Measurements from ENCODE around the gene KAT14. TPM values are rescaled to one million over a fixed set of nuclear protein-coding genes. Genes with fewer than 3 reads are reported as not detected.
"Not testable (repeated sequence)": the region's sequence is repeated elsewhere in the genome, so short reads cannot be mapped to it uniquely, and the experiment has no call there.

The KAT14 gene
- total RNA-seq, 2 donors from 2014 or later: 12.4 to 16.2 TPM

- Mint-ChIP-seq H3K27me3 (ENCODE audit: low read depth) (no peaks in the 10 kb centered on the region), H3K9me3 (no peaks in the 10 kb centered on the region), H3K4me1 (ENCODE audit: low read depth) (peaks cover 6% of the 10 kb centered on the region), H3K27ac (peak overlapping the region; percentile 77), H3K36me3 (ENCODE audit: insufficient read depth in 2 of 2) (peaks cover 8 to 25% of the 10 kb centered on the region in 2 donors), H3K4me3 (no peak overlapping the region)
- DNase-seq (no peak), ATAC-seq (replicated peaks in 1 of 2) (no peak)
Measured at GRCh38 chr20:18172379-18172778, 34.7 kb downstream of the KAT14 start.

- no peak for DNase-seq
- peaks cover 12 to 24% of the 10 kb centered on the region in 2 donors for H3K36me3 Mint-ChIP-seq (ENCODE audit: insufficient read depth in 2 of 2)
- no peaks in the 10 kb centered on the region for H3K4me1 Mint-ChIP-seq (ENCODE audit: low read depth)
- peak overlapping the region; percentile 5 for H3K27ac Mint-ChIP-seq
- H3K9me3 Mint-ChIP-seq: peaks cover under 1% of the 10 kb centered on the region in 2 donors
- no peak overlapping the region for H3K4me3 Mint-ChIP-seq
- no peaks in the 10 kb centered on the region for H3K27me3 Mint-ChIP-seq (ENCODE audit: low read depth)
- ATAC-seq (replicated peaks in 1 of 2): no peak
Measured at GRCh38 chr20:18174906-18175683, 37.4 kb downstream of the KAT14 start.

GRCh38 chr20:18176318-18176785 lies 38.7 kb downstream of the KAT14 start:
- Mint-ChIP-seq H3K27me3 (ENCODE audit: low read depth) (no peaks in the 10 kb centered on the region), H3K9me3 (peaks cover 4% of the 10 kb centered on the region in 2 donors), H3K27ac (peak overlapping the region; percentile 9), H3K4me3 (no peak overlapping the region), H3K36me3 (ENCODE audit: insufficient read depth in 2 of 2) (peaks cover 12 to 23% of the 10 kb centered on the region in 2 donors), H3K4me1 (ENCODE audit: low read depth) (no peaks in the 10 kb centered on the region)
- DNase-seq (no peak), ATAC-seq (replicated peaks in 1 of 2) (no peak)

GRCh38 chr20:18180366-18180765 lies 42.7 kb downstream of the KAT14 start:
- H3K27me3 Mint-ChIP-seq (ENCODE audit: low read depth); H3K4me3 Mint-ChIP-seq; H3K4me1 Mint-ChIP-seq (ENCODE audit: low read depth); ATAC-seq (replicated peaks in 1 of 2); DNase-seq; H3K27ac Mint-ChIP-seq; H3K9me3 Mint-ChIP-seq: not testable (repeated sequence)
- H3K36me3 Mint-ChIP-seq (ENCODE audit: insufficient read depth in 2 of 2): peaks cover 12 to 26% of the 10 kb centered on the region in 2 donors

- Mint-ChIP-seq H3K27ac (no peak overlapping the region), H3K36me3 (ENCODE audit: insufficient read depth in 2 of 2) (peaks cover 12 to 22% of the 10 kb centered on the region in 2 donors), H3K4me3 (no peak overlapping the region), H3K27me3 (ENCODE audit: low read depth) (no peaks in the 10 kb centered on the region), H3K4me1 (ENCODE audit: low read depth) (no peaks in the 10 kb centered on the region), H3K9me3 (peaks cover 4% of the 10 kb centered on the region in 2 donors)
- ATAC-seq (replicated peaks in 1 of 2) (no peak), DNase-seq (no peak)
Measured at GRCh38 chr20:18180815-18181214, 43.2 kb downstream of the KAT14 start.

GRCh38 chr20:18187020-18187419 lies 49.4 kb downstream of the KAT14 start:
- no peak overlapping the region for H3K4me3 Mint-ChIP-seq
- no peaks in the 10 kb centered on the region for H3K27me3 Mint-ChIP-seq (ENCODE audit: low read depth)
- no peak for ATAC-seq (replicated peaks in 1 of 2)
- H3K36me3 Mint-ChIP-seq (ENCODE audit: insufficient read depth in 2 of 2): peaks cover 0 to 6% of the 10 kb centered on the region in 2 donors
- no peaks in the 10 kb centered on the region for H3K9me3 Mint-ChIP-seq
- no peaks in the 10 kb centered on the region for H3K4me1 Mint-ChIP-seq (ENCODE audit: low read depth)
- H3K27ac Mint-ChIP-seq: peak overlapping the region; percentile 34
- no peak for DNase-seq

GRCh38 chr20:18188434-18188833 lies 50.8 kb downstream of the KAT14 start:
- ATAC-seq (replicated peaks in 1 of 2): no peak
- H3K27me3 Mint-ChIP-seq (ENCODE audit: low read depth): no peaks in the 10 kb centered on the region
- no peaks in the 10 kb centered on the region for H3K9me3 Mint-ChIP-seq
- no peaks in the 10 kb centered on the region for H3K4me1 Mint-ChIP-seq (ENCODE audit: low read depth)
- peaks cover 0 to 6% of the 10 kb centered on the region in 2 donors for H3K36me3 Mint-ChIP-seq (ENCODE audit: insufficient read depth in 2 of 2)
- no peak for DNase-seq
- no peak overlapping the region for H3K4me3 Mint-ChIP-seq
- H3K27ac Mint-ChIP-seq: no peak overlapping the region

- H3K27ac Mint-ChIP-seq: peak overlapping the region; percentile 59
- no peaks in the 10 kb centered on the region for H3K36me3 Mint-ChIP-seq (ENCODE audit: insufficient read depth in 2 of 2)
- H3K4me1 Mint-ChIP-seq (ENCODE audit: low read depth): no peaks in the 10 kb centered on the region
- H3K9me3 Mint-ChIP-seq: no peaks in the 10 kb centered on the region
- no peak for ATAC-seq (replicated peaks in 1 of 2)
- H3K4me3 Mint-ChIP-seq: no peak overlapping the region
- H3K27me3 Mint-ChIP-seq (ENCODE audit: low read depth): no peaks in the 10 kb centered on the region
- DNase-seq: no peak
Measured at GRCh38 chr20:18190338-18191233, 52.9 kb downstream of the KAT14 start.

- H3K4me3 Mint-ChIP-seq: no peak overlapping the region
- H3K27me3 Mint-ChIP-seq (ENCODE audit: low read depth): no peaks in the 10 kb centered on the region
- no peaks in the 10 kb centered on the region for H3K4me1 Mint-ChIP-seq (ENCODE audit: low read depth)
- ATAC-seq (replicated peaks in 1 of 2): no peak
- no peaks in the 10 kb centered on the region for H3K36me3 Mint-ChIP-seq (ENCODE audit: insufficient read depth in 2 of 2)
- no peak for DNase-seq
- no peaks in the 10 kb centered on the region for H3K9me3 Mint-ChIP-seq
- no peak overlapping the region for H3K27ac Mint-ChIP-seq
Measured at GRCh38 chr20:18191306-18191705, 53.6 kb downstream of the KAT14 start.

GRCh38 chr20:18194461-18194860 lies 56.8 kb downstream of the KAT14 start:
- H3K36me3 Mint-ChIP-seq (ENCODE audit: insufficient read depth in 2 of 2); ATAC-seq (replicated peaks in 1 of 2); H3K9me3 Mint-ChIP-seq; H3K4me1 Mint-ChIP-seq (ENCODE audit: low read depth); DNase-seq; H3K27me3 Mint-ChIP-seq (ENCODE audit: low read depth); H3K27ac Mint-ChIP-seq; H3K4me3 Mint-ChIP-seq: not testable (repeated sequence)

- no peak overlapping the region for H3K4me3 Mint-ChIP-seq
- no peaks in the 10 kb centered on the region for H3K36me3 Mint-ChIP-seq (ENCODE audit: insufficient read depth in 2 of 2)
- ATAC-seq (replicated peaks in 1 of 2): no peak
- no peaks in the 10 kb centered on the region for H3K4me1 Mint-ChIP-seq (ENCODE audit: low read depth)
- no peaks in the 10 kb centered on the region for H3K27me3 Mint-ChIP-seq (ENCODE audit: low read depth)
- DNase-seq: no peak
- peaks cover 0 to 2% of the 10 kb centered on the region in 2 donors for H3K9me3 Mint-ChIP-seq
- H3K27ac Mint-ChIP-seq: no peak overlapping the region
Measured at GRCh38 chr20:18195931-18196330, 58.3 kb downstream of the KAT14 start.

- Mint-ChIP-seq H3K4me1 (ENCODE audit: low read depth) (no peaks in the 10 kb centered on the region), H3K36me3 (ENCODE audit: insufficient read depth in 2 of 2) (peaks cover 3% of the 10 kb centered on the region in 2 donors), H3K27ac (no peak overlapping the region), H3K27me3 (ENCODE audit: low read depth) (no peaks in the 10 kb centered on the region), H3K9me3 (peaks cover 6 to 7% of the 10 kb centered on the region in 2 donors), H3K4me3 (no peak overlapping the region)
- DNase-seq (no peak), ATAC-seq (replicated peaks in 1 of 2) (no peak)
Measured at GRCh38 chr20:18197382-18198070, 59.9 kb downstream of the KAT14 start.

- Mint-ChIP-seq H3K4me3 (no peak overlapping the region), H3K27ac (no peak overlapping the region), H3K4me1 (ENCODE audit: low read depth) (no peaks in the 10 kb centered on the region), H3K27me3 (ENCODE audit: low read depth) (no peaks in the 10 kb centered on the region), H3K36me3 (ENCODE audit: insufficient read depth in 2 of 2) (peaks cover 3% of the 10 kb centered on the region in 2 donors), H3K9me3 (peaks cover 6 to 7% of the 10 kb centered on the region in 2 donors)
- ATAC-seq (replicated peaks in 1 of 2): no peak
- no peak for DNase-seq
Measured at GRCh38 chr20:18202966-18203365, 65.3 kb downstream of the KAT14 start.

Measured in activated T-cell treated with anti-CD3 and anti-CD28 coated beads, Interleukin-2, amount 50 U/mL, for 72 hours (primary cell).